ENCODE results near the gene CDK7.
"Not testable (repeated sequence)": the region's sequence is repeated elsewhere in the genome, so short reads cannot be mapped to it uniquely, and the experiment has no call there.

CDK7 gene

GRCh38 chr5:69238760-69239251, 4.1 kb downstream of the CDK7 start:
- DNase-seq = no peak

GRCh38 chr5:69242215-69242927, 7.7 kb downstream of the CDK7 start:
- no peak for DNase-seq

- DNase-seq = no peak
Observed at GRCh38 chr5:69245031-69245430, 10.3 kb downstream of the CDK7 start.

GRCh38 chr5:69248019-69248418, 13.3 kb downstream of the CDK7 start:
- DNase-seq = no peak

GRCh38 chr5:69250593-69250992, 15.9 kb downstream of the CDK7 start:
- DNase-seq = no peak

GRCh38 chr5:69252437-69252836, 17.8 kb downstream of the CDK7 start:
- DNase-seq = no peak

DNA sequence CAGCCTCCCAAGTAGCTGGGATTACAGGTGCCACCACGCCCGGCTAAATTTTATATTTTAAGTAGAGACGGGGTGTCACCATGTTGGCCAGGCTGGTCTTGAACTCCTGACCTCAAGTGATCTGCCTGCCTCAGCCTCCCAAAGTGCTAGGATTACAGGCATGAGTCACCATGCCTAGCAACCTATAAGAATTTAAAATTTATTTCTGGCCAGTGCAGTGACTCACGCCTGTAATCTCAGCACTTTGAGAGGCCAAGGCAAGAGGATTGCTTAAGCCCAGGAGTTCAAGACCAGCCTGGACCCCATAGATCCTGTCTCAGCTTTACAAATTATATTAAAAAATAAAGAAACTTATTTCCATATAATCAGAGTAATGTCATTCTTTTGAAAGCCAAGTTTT, 21.3 kb downstream of the CDK7 start:
- not testable (repeated sequence) for DNase-seq

DNA sequence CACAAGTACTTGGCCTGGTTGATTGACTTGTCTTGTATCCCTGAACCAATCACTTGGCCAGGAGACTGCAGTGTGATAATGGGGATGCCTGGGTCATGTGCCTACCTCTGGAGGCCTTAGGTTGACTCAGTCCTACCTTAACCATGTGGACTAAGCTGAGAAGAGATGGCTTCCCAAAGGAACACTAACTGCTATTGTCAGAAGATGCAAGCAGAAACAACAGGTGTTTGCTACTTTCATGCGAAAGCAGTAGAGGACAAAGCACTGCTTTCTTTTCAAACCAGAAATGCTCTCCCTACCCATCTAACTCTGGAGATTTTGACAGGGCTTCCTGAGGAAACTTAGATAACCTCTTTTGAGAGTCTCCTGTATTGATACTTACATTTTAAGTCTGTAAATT, 22.9 kb downstream of the CDK7 start:
- no peak for DNase-seq

GRCh38 chr5:69261034-69261433, 26.3 kb downstream of the CDK7 start:
- DNase-seq = no peak

GRCh38 chr5:69265931-69266330, 31.2 kb downstream of the CDK7 start:
- no peak for DNase-seq

DNA sequence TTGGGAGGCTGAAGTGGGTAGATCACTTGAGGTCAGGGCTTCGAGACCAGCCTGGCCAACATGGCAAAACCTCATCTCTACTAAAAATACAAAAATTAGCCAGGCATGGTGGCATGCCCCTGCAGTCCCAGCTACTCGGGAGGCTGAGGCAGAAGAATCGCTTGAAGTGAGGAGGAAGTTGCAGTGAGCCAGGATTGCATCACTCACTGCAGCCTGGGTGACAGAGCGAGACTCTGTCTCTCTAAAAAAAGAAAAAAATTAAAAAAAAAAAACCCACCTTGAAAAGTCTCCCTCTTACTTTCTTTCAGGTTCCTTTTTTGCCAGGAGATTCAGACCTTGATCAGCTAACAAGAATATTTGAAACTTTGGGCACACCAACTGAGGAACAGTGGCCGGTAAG, 34.2 kb downstream of the CDK7 start:
- DNase-seq = no peak

- DNase-seq = no peak
Observed at GRCh38 chr5:69270840-69271239, 36.2 kb downstream of the CDK7 start.

DNA sequence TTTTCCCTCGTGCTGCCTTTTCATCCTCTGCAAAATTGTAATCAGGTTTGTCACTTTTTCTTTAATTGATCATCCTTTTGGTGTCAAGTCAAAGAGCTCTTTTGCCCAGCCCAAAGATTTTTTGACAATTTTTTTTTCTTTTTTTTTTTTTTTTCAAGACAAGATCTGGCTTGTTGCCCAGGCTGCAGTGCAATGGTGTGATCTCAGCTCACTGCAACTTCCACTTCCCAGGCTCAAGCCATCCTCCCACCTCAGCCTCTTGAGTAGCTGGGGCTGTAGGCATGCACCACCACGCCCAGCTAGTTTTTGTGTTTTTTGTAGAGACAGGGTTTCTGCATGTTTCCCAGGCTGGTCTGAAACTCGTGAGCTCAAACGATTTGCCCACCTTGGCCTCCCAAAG, 36.7 kb downstream of the CDK7 start:
- DNase-seq = no peak

- no peak for DNase-seq
Observed at GRCh38 chr5:69275563-69275962, 40.9 kb downstream of the CDK7 start.

DNA sequence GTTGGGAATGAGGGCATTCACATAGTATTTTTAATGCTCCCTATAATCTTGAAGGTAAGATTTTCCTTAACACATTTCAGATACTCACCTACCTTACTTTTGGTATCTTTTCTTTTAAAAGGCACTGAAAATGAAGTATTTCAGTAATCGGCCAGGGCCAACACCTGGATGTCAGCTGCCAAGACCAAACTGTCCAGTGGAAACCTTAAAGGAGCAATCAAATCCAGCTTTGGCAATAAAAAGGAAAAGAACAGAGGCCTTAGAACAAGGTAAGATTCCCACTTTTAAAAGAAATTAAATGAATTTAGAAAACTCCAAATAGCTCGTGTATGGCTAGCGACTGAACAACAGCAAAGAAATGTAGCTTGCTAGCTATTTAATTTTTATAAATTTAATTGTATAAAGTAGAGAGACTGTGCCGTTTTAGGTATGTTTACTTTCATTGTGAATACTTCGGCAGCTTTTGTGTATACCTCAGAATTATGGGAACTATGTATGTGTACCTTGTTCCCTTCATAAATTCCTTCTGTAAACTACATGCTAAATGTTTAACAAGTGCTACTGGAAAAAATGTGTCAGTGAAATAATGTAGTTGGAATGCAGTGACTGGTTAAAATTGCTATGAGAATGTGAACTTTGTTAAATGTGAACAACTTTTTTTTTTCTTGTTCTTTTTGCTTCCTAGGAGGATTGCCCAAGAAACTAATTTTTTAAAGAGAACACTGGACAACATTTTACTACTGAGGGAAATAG, 41.9 kb downstream of the CDK7 start:
- no peak for DNase-seq

- DNase-seq = no peak
Observed at GRCh38 chr5:69279517-69279916, 44.8 kb downstream of the CDK7 start.

- no peak for DNase-seq
Observed at GRCh38 chr5:69281114-69281513, 46.4 kb downstream of the CDK7 start.

DNA sequence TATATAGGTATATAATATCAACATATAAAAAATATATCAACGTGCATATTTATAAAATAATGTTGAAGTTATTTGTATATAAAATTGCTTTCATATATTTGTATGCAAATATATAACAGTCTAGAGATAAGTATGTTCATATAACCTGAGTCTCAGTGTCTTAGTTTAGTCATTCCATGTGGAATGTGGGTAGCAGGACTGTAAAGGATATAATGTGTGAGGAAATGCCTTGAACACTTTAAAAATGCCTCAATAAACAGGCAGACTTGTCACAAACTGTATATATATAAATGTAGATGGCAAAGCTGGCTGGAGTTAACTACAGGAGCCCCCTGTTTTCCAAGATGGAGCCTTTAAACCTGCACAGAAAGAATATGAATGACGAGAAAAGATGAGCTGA, 49.5 kb downstream of the CDK7 start:
- no peak for DNase-seq

DNA sequence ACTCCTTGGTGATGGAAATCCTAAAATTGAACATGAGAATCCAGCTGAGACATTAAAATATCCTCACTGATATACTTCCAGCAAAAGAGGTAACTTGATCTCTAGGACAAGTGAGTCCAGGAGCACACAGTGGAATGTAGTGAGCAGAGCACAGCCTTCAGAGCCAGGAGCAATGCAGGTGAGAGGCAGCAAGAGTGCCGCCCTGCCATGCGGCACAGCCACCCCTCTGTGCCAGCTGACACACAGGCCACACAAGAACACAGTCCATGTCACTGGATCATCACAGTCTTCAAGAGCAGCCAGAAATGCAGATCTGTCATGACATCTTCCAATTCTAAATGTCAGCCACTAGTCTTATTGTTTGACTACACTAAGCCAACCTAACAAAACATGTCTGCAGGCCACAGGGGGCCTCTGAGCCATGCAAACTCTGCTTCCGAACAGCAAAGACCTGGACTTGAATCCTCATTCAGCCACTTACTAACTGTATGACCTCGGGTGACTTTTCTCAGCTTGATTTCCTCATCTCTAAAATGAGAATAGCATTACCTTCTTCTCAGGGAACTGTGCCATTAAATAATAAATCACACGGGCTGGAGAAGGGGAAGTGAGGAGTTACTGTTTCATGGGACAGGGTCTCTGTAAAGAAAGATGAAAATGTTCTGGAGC, 50.9 kb downstream of the CDK7 start:
- DNase-seq = no peak

DNA sequence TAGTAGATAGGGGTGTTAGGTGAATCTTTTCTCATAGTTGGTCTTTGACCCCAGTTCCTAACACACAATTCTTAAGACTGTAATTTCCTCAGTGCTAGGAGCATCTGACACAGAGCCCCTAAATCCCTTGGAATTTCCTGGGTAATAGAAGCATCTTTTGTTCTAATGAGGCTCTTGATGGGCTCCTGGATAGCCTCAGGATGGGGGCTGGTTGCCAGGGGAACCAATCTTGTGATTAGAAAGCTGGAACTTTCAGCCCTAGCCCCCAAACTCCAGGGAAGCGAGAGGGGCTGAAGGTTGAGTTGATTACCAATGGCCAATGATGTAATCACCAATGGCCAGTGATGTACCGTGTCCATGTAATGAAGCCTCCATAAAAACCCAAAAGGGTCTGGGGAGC, 53.4 kb downstream of the CDK7 start:
- no peak for DNase-seq

- DNase-seq = no peak
Observed at GRCh38 chr5:69288688-69289087, 54.0 kb downstream of the CDK7 start.

DNA sequence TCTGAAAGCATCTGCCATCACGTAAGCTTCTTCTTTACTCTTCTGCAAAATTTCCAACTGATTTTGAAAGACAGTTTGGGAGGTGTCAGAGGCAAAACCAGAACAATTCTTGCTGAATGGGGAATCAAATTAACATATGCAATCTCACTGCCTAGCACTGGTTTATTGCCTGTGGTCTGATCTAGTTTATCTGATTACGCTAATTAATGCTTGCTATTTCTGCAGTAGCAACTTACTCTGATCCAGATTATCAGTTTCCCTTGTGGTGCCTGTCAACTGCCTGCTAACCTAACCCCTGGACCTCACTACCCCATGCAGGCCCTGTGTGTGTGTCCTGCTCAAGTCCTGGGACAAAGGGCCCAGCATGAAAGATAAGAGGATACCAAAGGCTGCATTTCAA, 57.6 kb downstream of the CDK7 start:
- no peak for DNase-seq

- no peak for DNase-seq
Observed at GRCh38 chr5:69293882-69294281, 59.2 kb downstream of the CDK7 start.

Measured in NCI-H187 treated with DMSO at 0.1 percent for 48 hours (cell line).